Uterus (tissue), 2 donors: Measurements from ENCODE around the gene PALS2.

Source experiments
- POLR2A ChIP-seq, 2 donors: fragments of 450-650 bp; IDR thresholded peaks; one replicate each; pipeline ENCODE4 v1.6.1; 2016; ENCODE audit warnings: antibody characterized with exemption in 2 of 2, mild to moderate bottlenecking in 1 of 2, moderate library complexity in 1 of 2
- TF ChIP-seq, protein P1 (sequence below), 4 experiments: fragments of 200-600 bp in 2 of 4; fragments of 450-650 bp in 2 of 4; sonication (generic) in 2 of 4; IDR thresholded peaks; one replicate each; pipeline ENCODE4 v1.5.1; 2016 to 2019; ENCODE audit warnings: antibody characterized with exemption in 4 of 4, mild to moderate bottlenecking in 2 of 4, moderate library complexity in 1 of 4

DNA sequence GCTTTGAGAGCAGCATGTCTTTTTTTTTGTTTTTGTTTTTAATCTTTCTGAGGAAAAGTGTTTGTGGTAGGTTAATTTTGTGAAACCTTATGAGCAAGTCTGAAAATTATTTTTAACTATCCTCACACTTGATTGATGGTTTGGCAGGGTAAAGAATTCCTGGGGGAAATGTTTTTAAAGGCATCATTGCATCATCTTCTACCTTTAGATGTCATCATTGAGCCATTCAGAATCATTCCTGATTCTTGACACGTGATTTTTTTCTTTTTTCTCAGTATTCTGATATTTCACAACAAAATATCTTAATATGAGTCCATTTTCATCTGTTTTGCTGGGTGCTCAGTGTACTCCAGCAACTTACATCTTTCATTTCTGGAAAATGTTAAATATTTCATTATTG lies 28.3 kb downstream of the PALS2 start:
- TF ChIP-seq, protein P1, sequence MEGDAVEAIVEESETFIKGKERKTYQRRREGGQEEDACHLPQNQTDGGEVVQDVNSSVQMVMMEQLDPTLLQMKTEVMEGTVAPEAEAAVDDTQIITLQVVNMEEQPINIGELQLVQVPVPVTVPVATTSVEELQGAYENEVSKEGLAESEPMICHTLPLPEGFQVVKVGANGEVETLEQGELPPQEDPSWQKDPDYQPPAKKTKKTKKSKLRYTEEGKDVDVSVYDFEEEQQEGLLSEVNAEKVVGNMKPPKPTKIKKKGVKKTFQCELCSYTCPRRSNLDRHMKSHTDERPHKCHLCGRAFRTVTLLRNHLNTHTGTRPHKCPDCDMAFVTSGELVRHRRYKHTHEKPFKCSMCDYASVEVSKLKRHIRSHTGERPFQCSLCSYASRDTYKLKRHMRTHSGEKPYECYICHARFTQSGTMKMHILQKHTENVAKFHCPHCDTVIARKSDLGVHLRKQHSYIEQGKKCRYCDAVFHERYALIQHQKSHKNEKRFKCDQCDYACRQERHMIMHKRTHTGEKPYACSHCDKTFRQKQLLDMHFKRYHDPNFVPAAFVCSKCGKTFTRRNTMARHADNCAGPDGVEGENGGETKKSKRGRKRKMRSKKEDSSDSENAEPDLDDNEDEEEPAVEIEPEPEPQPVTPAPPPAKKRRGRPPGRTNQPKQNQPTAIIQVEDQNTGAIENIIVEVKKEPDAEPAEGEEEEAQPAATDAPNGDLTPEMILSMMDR (IDR thresholded peaks at IDR 0.05), result no peak
- TF ChIP-seq POLR2A (IDR thresholded peaks at IDR 0.05), result no peak
